ENCODE measurements around the gene DMD. TPM values are rescaled to one million over a fixed set of nuclear protein-coding genes. Genes with fewer than 3 reads are reported as not detected.
A peak's percentile ranks its signal among the peaks of the same experiment; 100 is the strongest.

The DMD gene
- total and polyA plus RNA-seq, 2 experiments from 2014 or later: 1.5 to 2.0 TPM

GRCh38 chrX:31225819-31226218, 1985.5 kb downstream of the DMD start:
- no peaks in the 10 kb centered on the region for H3K9me2 ChIP-seq (ENCODE audit: insufficient read depth)
- TF ChIP-seq EZH2 (IDR thresholded peaks at IDR 0.05; ENCODE audit: insufficient read depth, poor library complexity, severe bottlenecking) (no peak), EZH2phosphoT487 (IDR thresholded peaks at IDR 0.05; ENCODE audit: insufficient read depth, low read depth) (no peak)
- no peak overlapping the region for H3K27ac ChIP-seq
- peaks cover 36% of the 10 kb centered on the region for H3K4me1 ChIP-seq (ENCODE audit: insufficient read depth)
- no peak overlapping the region for H3K9ac ChIP-seq
- 90 to 96% methylated on average over 2 of the region's 2 CpGs for WGBS, 2 experiments (ENCODE audit: low coverage in 1 of 2, low lambda C conversion rate in 2 of 2, missing lambda C conversion rate in 2 of 2)
- no peak overlapping the region for H2AFZ ChIP-seq
- no peaks in the 10 kb centered on the region for H3K36me3 ChIP-seq (ENCODE audit: low read depth)
- H3K4me2 ChIP-seq (ENCODE audit: unreplicated experiment): no peak overlapping the region
- in situ Hi-C loops (cut with MboI): no loop called here
- H3F3A ChIP-seq (ENCODE audit: insufficient read depth): peaks cover 19% of the 10 kb centered on the region; the same call in 1 of the 2 replicates
- no peaks in the 10 kb centered on the region for H3K79me2 ChIP-seq (ENCODE audit: insufficient read depth)
- H3K4me3 ChIP-seq: no peak overlapping the region
- H3K9me3 ChIP-seq (ENCODE audit: low read depth): no peaks in the 10 kb centered on the region
- no peak for DNase-seq
- H3K27me3 ChIP-seq (replicated peaks; ENCODE audit: insufficient read depth): no peaks in the 10 kb centered on the region
- H4K20me1 ChIP-seq (ENCODE audit: insufficient read depth): no peaks in the 10 kb centered on the region

- Histone ChIP-seq H3K27ac (peak overlapping the region; percentile 26; the same call in 1 of the 2 replicates), H3K4me3 (no peak overlapping the region), H3F3A (ENCODE audit: insufficient read depth) (peaks cover 19% of the 10 kb centered on the region; the same call in 1 of the 2 replicates), H2AFZ (no peak overlapping the region), H3K36me3 (ENCODE audit: low read depth) (no peaks in the 10 kb centered on the region), H3K79me2 (ENCODE audit: insufficient read depth) (no peaks in the 10 kb centered on the region), H3K9me2 (ENCODE audit: insufficient read depth) (no peaks in the 10 kb centered on the region), H3K4me1 (ENCODE audit: insufficient read depth) (peaks cover 36% of the 10 kb centered on the region), H3K4me2 (ENCODE audit: unreplicated experiment) (no peak overlapping the region), H4K20me1 (ENCODE audit: insufficient read depth) (no peaks in the 10 kb centered on the region), H3K9me3 (ENCODE audit: low read depth) (no peaks in the 10 kb centered on the region), H3K9ac (no peak overlapping the region), H3K27me3 (replicated peaks; ENCODE audit: insufficient read depth) (no peaks in the 10 kb centered on the region)
- in situ Hi-C loops (cut with MboI): loop anchor here (25.0 kb wide), 1 partner anchor 438 kb away; no protein-coding TSS in a partner anchor
- no peak for DNase-seq
- TF ChIP-seq EZH2 (IDR thresholded peaks at IDR 0.05; ENCODE audit: insufficient read depth, poor library complexity, severe bottlenecking) (no peak), EZH2phosphoT487 (IDR thresholded peaks at IDR 0.05; ENCODE audit: insufficient read depth, low read depth) (no peak)
- 81 to 96% methylated on average over 5 of the region's 5 CpGs for WGBS, 2 experiments (ENCODE audit: low coverage in 1 of 2, low lambda C conversion rate in 2 of 2, missing lambda C conversion rate in 2 of 2)
These were observed 1986.9 kb downstream of the DMD start for GRCh38 chrX:31224381-31225012.

GRCh38 chrX:31223817-31224216, 1987.5 kb downstream of the DMD start:
- in situ Hi-C loops (cut with MboI): loop anchor here (25.0 kb wide), 1 partner anchor 438 kb away; no protein-coding TSS in a partner anchor
- H3K4me3 ChIP-seq: no peak overlapping the region
- WGBS, 2 experiments (ENCODE audit: low coverage in 1 of 2, low lambda C conversion rate in 2 of 2, missing lambda C conversion rate in 2 of 2): 32 to 33% methylated on average over 3 of the region's 3 CpGs
- no peaks in the 10 kb centered on the region for H4K20me1 ChIP-seq (ENCODE audit: insufficient read depth)
- H3F3A ChIP-seq (ENCODE audit: insufficient read depth): peaks cover 13% of the 10 kb centered on the region; the same call in 1 of the 2 replicates
- peaks cover 33% of the 10 kb centered on the region for H3K4me1 ChIP-seq (ENCODE audit: insufficient read depth)
- peak overlapping the region; percentile 38 for H3K4me2 ChIP-seq (ENCODE audit: unreplicated experiment)
- H3K36me3 ChIP-seq (ENCODE audit: low read depth): no peaks in the 10 kb centered on the region
- H3K27me3 ChIP-seq (replicated peaks; ENCODE audit: insufficient read depth): no peaks in the 10 kb centered on the region
- H2AFZ ChIP-seq: no peak overlapping the region
- H3K79me2 ChIP-seq (ENCODE audit: insufficient read depth): no peaks in the 10 kb centered on the region
- H3K27ac ChIP-seq: peak overlapping the region; percentile 58
- peak; percentile 80 for DNase-seq
- no peak for TF ChIP-seq EZH2phosphoT487 (IDR thresholded peaks at IDR 0.05; ENCODE audit: insufficient read depth, low read depth)
- TF ChIP-seq EZH2 (IDR thresholded peaks at IDR 0.05; ENCODE audit: insufficient read depth, poor library complexity, severe bottlenecking): no peak
- H3K9me3 ChIP-seq (ENCODE audit: low read depth): no peaks in the 10 kb centered on the region
- H3K9me2 ChIP-seq (ENCODE audit: insufficient read depth): no peaks in the 10 kb centered on the region
- H3K9ac ChIP-seq: no peak overlapping the region; the same call in 1 of the 2 replicates

- H3F3A ChIP-seq (ENCODE audit: insufficient read depth): peaks cover 10% of the 10 kb centered on the region; the same call in 1 of the 2 replicates
- H4K20me1 ChIP-seq (ENCODE audit: insufficient read depth): no peaks in the 10 kb centered on the region
- no peak overlapping the region for H3K9ac ChIP-seq
- H3K27ac ChIP-seq: no peak overlapping the region
- no peak for DNase-seq
- TF ChIP-seq EZH2phosphoT487 (IDR thresholded peaks at IDR 0.05; ENCODE audit: insufficient read depth, low read depth) (no peak), EZH2 (IDR thresholded peaks at IDR 0.05; ENCODE audit: insufficient read depth, poor library complexity, severe bottlenecking) (no peak)
- no peak overlapping the region for H3K4me2 ChIP-seq (ENCODE audit: unreplicated experiment)
- H3K9me3 ChIP-seq (ENCODE audit: low read depth): no peaks in the 10 kb centered on the region
- no peaks in the 10 kb centered on the region for H3K36me3 ChIP-seq (ENCODE audit: low read depth)
- no peaks in the 10 kb centered on the region for H3K79me2 ChIP-seq (ENCODE audit: insufficient read depth)
- no peaks in the 10 kb centered on the region for H3K9me2 ChIP-seq (ENCODE audit: insufficient read depth)
- no peak overlapping the region for H3K4me3 ChIP-seq
- H3K4me1 ChIP-seq (ENCODE audit: insufficient read depth): peaks cover 31% of the 10 kb centered on the region
- no peak overlapping the region for H2AFZ ChIP-seq
- in situ Hi-C loops (cut with MboI): loop anchor here (25.0 kb wide), 1 partner anchor 439 kb away; no protein-coding TSS in a partner anchor
- no peaks in the 10 kb centered on the region for H3K27me3 ChIP-seq (replicated peaks; ENCODE audit: insufficient read depth)
- 84 to 90% methylated on average over 6 of the region's 6 CpGs for whole genome bisulfite sequencing, 2 experiments (ENCODE audit: low coverage in 1 of 2, low lambda C conversion rate in 2 of 2, missing lambda C conversion rate in 2 of 2)
These were observed 1988.4 kb downstream of the DMD start for GRCh38 chrX:31222946-31223345.

All from GM23248 (cell line).